ENCODE results near the gene LANCL3. TPM values are rescaled to one million over a fixed set of nuclear protein-coding genes. Genes with fewer than 3 reads are reported as not detected.
"Not testable (repeated sequence)": the region's sequence is repeated elsewhere in the genome, so short reads cannot be mapped to it uniquely, and the experiment has no call there.

Gene LANCL3
- total RNA-seq (under 1 TPM; 0.15 to 0.17 TPM), polyA plus RNA-seq (under 1 TPM; 0.06 to 0.10 TPM)

- H3K27me3 ChIP-seq (ENCODE audit: insufficient read depth, low read length); H3K36me3 Mint-ChIP-seq; H3K9me3 ChIP-seq (ENCODE audit: control insufficient read depth in 1 of 2, low read length in 2 of 2); CTCF ChIA-PET (ENCODE audit: partially characterized antibody); H3K4me1 Mint-ChIP-seq; H3K4me3 ChIP-seq (ENCODE audit: low read length in 2 of 2); H3K4me1 ChIP-seq (ENCODE audit: insufficient read depth, low read length); H3K36me3 ChIP-seq (ENCODE audit: insufficient read depth, low read length); H3K9me3 Mint-ChIP-seq; POLR2A ChIA-PET (ENCODE audit: partially characterized antibody); H3K27ac ChIP-seq (ENCODE audit: low read depth, low read length); DNase-seq; intact Hi-C loops (cut with micrococcal nuclease): not testable (repeated sequence)
- Mint-ChIP-seq H3K4me3 (peak within 1 kb of the TSS; percentile 54 to 90 (median 84)), H3K27me3 (peaks cover 10 to 15% of the 10 kb centered on the region in 2 donors), H3K27ac (peak within 1 kb of the TSS in 2 of 7 donors; percentile 60 to 89)
Observed at GRCh38 chrX:37571426-37572107, at the start of gene LANCL3. Gene LANCL3, plus strand, starts transcription at chrX:37571661. Its CDS starts 210 bp downstream, at chrX:37571871.

GRCh38 chrX:37523673-37524072 is 47.8 kb upstream of the LANCL3 start:
- H3K27ac ChIP-seq (ENCODE audit: low read depth, low read length); H3K36me3 ChIP-seq (ENCODE audit: insufficient read depth, low read length); CTCF ChIA-PET (ENCODE audit: partially characterized antibody); H3K4me1 ChIP-seq (ENCODE audit: insufficient read depth, low read length); H3K9me3 Mint-ChIP-seq; H3K27me3 Mint-ChIP-seq; DNase-seq; POLR2A ChIA-PET (ENCODE audit: partially characterized antibody); H3K27me3 ChIP-seq (ENCODE audit: insufficient read depth, low read length); H3K27ac Mint-ChIP-seq; H3K4me3 ChIP-seq (ENCODE audit: low read length in 2 of 2); H3K36me3 Mint-ChIP-seq; H3K4me3 Mint-ChIP-seq; H3K4me1 Mint-ChIP-seq; H3K9me3 ChIP-seq (ENCODE audit: control insufficient read depth in 1 of 2, low read length in 2 of 2); intact Hi-C loops (cut with micrococcal nuclease): not testable (repeated sequence)

- Mint-ChIP-seq H3K4me1 (no peaks in the 10 kb centered on the region), H3K27ac (no peak overlapping the region), H3K4me3 (no peak overlapping the region), H3K27me3 (peaks cover 0 to 6% of the 10 kb centered on the region in 2 donors), H3K9me3 (peaks cover 0 to 5% (median 1%) of the 10 kb centered on the region in 8 donors), H3K36me3 (no peaks in the 10 kb centered on the region)
- Histone ChIP-seq H3K27me3 (ENCODE audit: insufficient read depth, low read length) (no peaks in the 10 kb centered on the region), H3K9me3 (ENCODE audit: control insufficient read depth in 1 of 2, low read length in 2 of 2) (no peaks in the 10 kb centered on the region), H3K36me3 (ENCODE audit: insufficient read depth, low read length) (no peaks in the 10 kb centered on the region), H3K27ac (ENCODE audit: low read depth, low read length) (no peak overlapping the region), H3K4me3 (ENCODE audit: low read length in 2 of 2) (no peak overlapping the region), H3K4me1 (ENCODE audit: insufficient read depth, low read length) (no peaks in the 10 kb centered on the region)
- ChIA-PET POLR2A (ENCODE audit: partially characterized antibody) (no interaction called here), CTCF (ENCODE audit: partially characterized antibody) (no interaction called here)
- intact Hi-C loops (cut with micrococcal nuclease): no loop called here
- DNase-seq: no peak
Observed at GRCh38 chrX:37541991-37542390, 29.5 kb upstream of the LANCL3 start.

- Histone ChIP-seq H3K4me1 (ENCODE audit: insufficient read depth, low read length) (no peaks in the 10 kb centered on the region), H3K36me3 (ENCODE audit: insufficient read depth, low read length) (no peaks in the 10 kb centered on the region), H3K9me3 (ENCODE audit: control insufficient read depth in 1 of 2, low read length in 2 of 2) (no peaks in the 10 kb centered on the region), H3K27me3 (ENCODE audit: insufficient read depth, low read length) (no peaks in the 10 kb centered on the region), H3K4me3 (ENCODE audit: low read length in 2 of 2) (no peak overlapping the region), H3K27ac (ENCODE audit: low read depth, low read length) (no peak overlapping the region)
- no peak overlapping the region for H3K27ac Mint-ChIP-seq
- H3K27me3 Mint-ChIP-seq: peaks cover 0 to 3% of the 10 kb centered on the region in 2 donors
- ChIA-PET CTCF (ENCODE audit: partially characterized antibody) (no interaction called here), POLR2A (ENCODE audit: partially characterized antibody) (no interaction called here)
- no peaks in the 10 kb centered on the region for H3K36me3 Mint-ChIP-seq
- DNase-seq: no peak
- no peaks in the 10 kb centered on the region for H3K4me1 Mint-ChIP-seq
- H3K4me3 Mint-ChIP-seq: no peak overlapping the region
- intact Hi-C loops (cut with micrococcal nuclease): no loop called here
- peaks cover 0 to 5% (median 1%) of the 10 kb centered on the region in 8 donors for H3K9me3 Mint-ChIP-seq
Observed at GRCh38 chrX:37542791-37543190, 28.7 kb upstream of the LANCL3 start.

GRCh38 chrX:37543324-37543723 is 28.1 kb upstream of the LANCL3 start:
- H3K27me3 Mint-ChIP-seq: no peaks in the 10 kb centered on the region
- no peak overlapping the region for H3K4me3 Mint-ChIP-seq
- intact Hi-C loops (cut with micrococcal nuclease): no loop called here
- H3K36me3 Mint-ChIP-seq: no peaks in the 10 kb centered on the region
- Histone ChIP-seq H3K27ac (ENCODE audit: low read depth, low read length) (no peak overlapping the region), H3K4me3 (ENCODE audit: low read length in 2 of 2) (no peak overlapping the region), H3K4me1 (ENCODE audit: insufficient read depth, low read length) (no peaks in the 10 kb centered on the region), H3K27me3 (ENCODE audit: insufficient read depth, low read length) (no peaks in the 10 kb centered on the region), H3K9me3 (ENCODE audit: control insufficient read depth in 1 of 2, low read length in 2 of 2) (no peaks in the 10 kb centered on the region), H3K36me3 (ENCODE audit: insufficient read depth, low read length) (no peaks in the 10 kb centered on the region)
- CTCF ChIA-PET (ENCODE audit: partially characterized antibody): no interaction called here
- peaks cover 0 to 5% (median 1%) of the 10 kb centered on the region in 8 donors for H3K9me3 Mint-ChIP-seq
- no peaks in the 10 kb centered on the region for H3K4me1 Mint-ChIP-seq
- no peak for DNase-seq
- POLR2A ChIA-PET (ENCODE audit: partially characterized antibody): no interaction called here
- no peak overlapping the region for H3K27ac Mint-ChIP-seq

- H3K27me3 ChIP-seq (ENCODE audit: insufficient read depth, low read length); H3K4me3 Mint-ChIP-seq; H3K36me3 Mint-ChIP-seq; DNase-seq; POLR2A ChIA-PET (ENCODE audit: partially characterized antibody); H3K9me3 ChIP-seq (ENCODE audit: control insufficient read depth in 1 of 2, low read length in 2 of 2); H3K27ac Mint-ChIP-seq; H3K4me1 Mint-ChIP-seq; intact Hi-C loops (cut with micrococcal nuclease); H3K4me3 ChIP-seq (ENCODE audit: low read length in 2 of 2); H3K36me3 ChIP-seq (ENCODE audit: insufficient read depth, low read length); H3K27me3 Mint-ChIP-seq; H3K4me1 ChIP-seq (ENCODE audit: insufficient read depth, low read length); CTCF ChIA-PET (ENCODE audit: partially characterized antibody); H3K9me3 Mint-ChIP-seq; H3K27ac ChIP-seq (ENCODE audit: low read depth, low read length): not testable (repeated sequence)
Observed at GRCh38 chrX:37544531-37544930, 26.9 kb upstream of the LANCL3 start.

GRCh38 chrX:37545066-37545465 is 26.4 kb upstream of the LANCL3 start:
- H3K9me3 ChIP-seq (ENCODE audit: control insufficient read depth in 1 of 2, low read length in 2 of 2): no peaks in the 10 kb centered on the region
- H3K27ac ChIP-seq (ENCODE audit: low read depth, low read length): no peak overlapping the region
- ChIA-PET POLR2A (ENCODE audit: partially characterized antibody) (no interaction called here), CTCF (ENCODE audit: partially characterized antibody) (no interaction called here)
- no peaks in the 10 kb centered on the region for H3K4me1 Mint-ChIP-seq
- H3K4me1 ChIP-seq (ENCODE audit: insufficient read depth, low read length): no peaks in the 10 kb centered on the region
- H3K27me3 ChIP-seq (ENCODE audit: insufficient read depth, low read length): no peaks in the 10 kb centered on the region
- DNase-seq: no peak
- H3K27ac Mint-ChIP-seq: no peak overlapping the region
- intact Hi-C loops (cut with micrococcal nuclease): no loop called here
- no peak overlapping the region for H3K4me3 ChIP-seq (ENCODE audit: low read length in 2 of 2)
- no peaks in the 10 kb centered on the region for H3K36me3 Mint-ChIP-seq
- no peak overlapping the region for H3K4me3 Mint-ChIP-seq
- H3K36me3 ChIP-seq (ENCODE audit: insufficient read depth, low read length): no peaks in the 10 kb centered on the region
- no peaks in the 10 kb centered on the region for H3K27me3 Mint-ChIP-seq
- H3K9me3 Mint-ChIP-seq: peaks cover 0 to 5% (median 1%) of the 10 kb centered on the region in 8 donors

- H3K4me3 Mint-ChIP-seq; H3K4me1 ChIP-seq (ENCODE audit: insufficient read depth, low read length); CTCF ChIA-PET (ENCODE audit: partially characterized antibody); H3K4me1 Mint-ChIP-seq; H3K27ac Mint-ChIP-seq; POLR2A ChIA-PET (ENCODE audit: partially characterized antibody); H3K36me3 Mint-ChIP-seq; H3K27me3 ChIP-seq (ENCODE audit: insufficient read depth, low read length); H3K9me3 Mint-ChIP-seq; H3K27me3 Mint-ChIP-seq; H3K4me3 ChIP-seq (ENCODE audit: low read length in 2 of 2); H3K27ac ChIP-seq (ENCODE audit: low read depth, low read length); H3K36me3 ChIP-seq (ENCODE audit: insufficient read depth, low read length); intact Hi-C loops (cut with micrococcal nuclease); H3K9me3 ChIP-seq (ENCODE audit: control insufficient read depth in 1 of 2, low read length in 2 of 2); DNase-seq: not testable (repeated sequence)
Observed at GRCh38 chrX:37549619-37550018, 21.8 kb upstream of the LANCL3 start.
